Smooth muscle cell (in vitro differentiated cells): ENCODE data around the gene ENPP5. TPM values are rescaled to one million over a fixed set of nuclear protein-coding genes. Genes with fewer than 3 reads are reported as not detected.

ENCODE experiments used
- DNase-seq: peaks from one replicate; lab custom pipeline; 2025; ENCODE audit not compliant: unreplicated experiment; lab: John Stamatoyannopoulos, UW
- H2AFZ ChIP-seq: fragments of 200-600 bp; sonication (generic); 2 replicates; pipeline ENCODE4 v1.6.0; 2016; ENCODE audit warnings: antibody characterized with exemption, low read depth, mild to moderate bottlenecking
- H3F3A ChIP-seq: fragments of 200-600 bp; sonication (generic); 2 replicates; pipeline ENCODE4 v1.6.0; 2017; ENCODE audit warnings: antibody characterized with exemption, low read depth
- H3K27ac ChIP-seq: fragments of 200-600 bp; sonication (generic); 2 replicates; pipeline ENCODE4 v1.5.1; 2016; ENCODE audit warnings: low read depth, mild to moderate bottlenecking
- H3K27me3 ChIP-seq: fragments of 200-600 bp; sonication (generic); 2 replicates; pipeline ENCODE4 v1.6.1; 2016; ENCODE audit warnings: low read depth, mild to moderate bottlenecking
- H3K36me3 ChIP-seq: fragments of 200-600 bp; sonication (generic); 2 replicates; pipeline ENCODE4 v1.5.1; 2016; ENCODE audit warnings: low read depth
- H3K4me1 ChIP-seq: fragments of 200-600 bp; sonication (generic); 2 replicates; pipeline ENCODE4 v1.5.1; 2016; ENCODE audit warnings: low read depth
- H3K4me2 ChIP-seq: fragments of 200-600 bp; sonication (generic); 2 replicates; pipeline ENCODE4 v1.6.0; 2016; ENCODE audit warnings: mild to moderate bottlenecking
- H3K4me3 ChIP-seq: fragments of 200-600 bp; sonication (generic); 2 replicates; pipeline ENCODE4 v1.5.1; 2016; ENCODE audit warnings: mild to moderate bottlenecking
- H3K79me2 ChIP-seq: fragments of 200-600 bp; sonication (generic); 2 replicates; pipeline ENCODE4 v1.6.0; 2016; ENCODE audit warnings: low read depth, mild to moderate bottlenecking
- H3K9ac ChIP-seq: fragments of 200-600 bp; sonication (generic); 2 replicates; pipeline ENCODE4 v1.6.0; 2016; ENCODE audit warnings: low read depth
- H3K9me3 ChIP-seq: fragments of 200-600 bp; sonication (generic); replicated peaks from 2 replicates; pipeline ENCODE4 v1.5.1; 2016; ENCODE audit warnings: low read depth
- H4K20me1 ChIP-seq: fragments of 200-600 bp; sonication (generic); 2 replicates; pipeline ENCODE4 v1.6.0; 2016; ENCODE audit warnings: low read depth
- WGBS: methylation state at CpG from one replicate; pipeline ENCODE4 v1.1.7; 2016; ENCODE audit warnings: low lambda C conversion rate; 5-methylcytosine and 5-hydroxymethylcytosine counted together
- polyA plus RNA-seq: library from polyadenylated mRNA; unstranded; fragments of >200 nt; fragmentation: Nextera tagmentation; extraction: Ambion mirVana; gene quantifications from 2 replicates; pipeline ENCODE4 v1.2.1, GENCODE V29; 2016
- total RNA-seq: library from RNA; depleted of rRNA; stranded (reverse); fragments of >200 nt; gene quantifications from 2 replicates; pipeline ENCODE4 v1.2.3, GENCODE V29; 2014
- TF ChIP-seq, protein P1 (sequence below): fragments of 200-600 bp; sonication (generic); IDR thresholded peaks from 2 replicates; pipeline ENCODE4 v1.5.1; 2017; ENCODE audit warnings: borderline replicate concordance, mild to moderate bottlenecking, antibody characterized with exemption; ENCODE audit not compliant: insufficient read depth, poor library complexity, severe bottlenecking

The ENPP5 gene
- total and polyA plus RNA-seq, 2 experiments from 2014 or later, result 0.16 to 1.1 TPM

GRCh38 chr6:46217671-46218131 lies 46.9 kb upstream of the ENPP5 start:
- TF ChIP-seq, protein P1, sequence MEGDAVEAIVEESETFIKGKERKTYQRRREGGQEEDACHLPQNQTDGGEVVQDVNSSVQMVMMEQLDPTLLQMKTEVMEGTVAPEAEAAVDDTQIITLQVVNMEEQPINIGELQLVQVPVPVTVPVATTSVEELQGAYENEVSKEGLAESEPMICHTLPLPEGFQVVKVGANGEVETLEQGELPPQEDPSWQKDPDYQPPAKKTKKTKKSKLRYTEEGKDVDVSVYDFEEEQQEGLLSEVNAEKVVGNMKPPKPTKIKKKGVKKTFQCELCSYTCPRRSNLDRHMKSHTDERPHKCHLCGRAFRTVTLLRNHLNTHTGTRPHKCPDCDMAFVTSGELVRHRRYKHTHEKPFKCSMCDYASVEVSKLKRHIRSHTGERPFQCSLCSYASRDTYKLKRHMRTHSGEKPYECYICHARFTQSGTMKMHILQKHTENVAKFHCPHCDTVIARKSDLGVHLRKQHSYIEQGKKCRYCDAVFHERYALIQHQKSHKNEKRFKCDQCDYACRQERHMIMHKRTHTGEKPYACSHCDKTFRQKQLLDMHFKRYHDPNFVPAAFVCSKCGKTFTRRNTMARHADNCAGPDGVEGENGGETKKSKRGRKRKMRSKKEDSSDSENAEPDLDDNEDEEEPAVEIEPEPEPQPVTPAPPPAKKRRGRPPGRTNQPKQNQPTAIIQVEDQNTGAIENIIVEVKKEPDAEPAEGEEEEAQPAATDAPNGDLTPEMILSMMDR, result no peak
- Histone ChIP-seq H4K20me1 (no peaks in the 10 kb centered on the region), H3K4me1 (no peaks in the 10 kb centered on the region), H3K27me3 (no peaks in the 10 kb centered on the region), H3K79me2 (no peaks in the 10 kb centered on the region), H3K9ac (no peak overlapping the region), H3K9me3 (no peaks in the 10 kb centered on the region), H3K4me3 (no peak overlapping the region), H2AFZ (no peak overlapping the region), H3F3A (no peaks in the 10 kb centered on the region), H3K27ac (no peak overlapping the region), H3K4me2 (no peak overlapping the region), H3K36me3 (no peaks in the 10 kb centered on the region)
- DNase-seq, result no peak
- 86% methylated on average over 5 of the region's 5 CpGs for WGBS

GRCh38 chr6:46216879-46217278 lies 46.1 kb upstream of the ENPP5 start:
- Histone ChIP-seq H2AFZ (no peak overlapping the region), H3K27ac (no peak overlapping the region), H3K9me3 (no peaks in the 10 kb centered on the region), H3K4me1 (no peaks in the 10 kb centered on the region), H3K27me3 (no peaks in the 10 kb centered on the region), H3F3A (no peaks in the 10 kb centered on the region), H3K79me2 (no peaks in the 10 kb centered on the region), H4K20me1 (no peaks in the 10 kb centered on the region), H3K36me3 (no peaks in the 10 kb centered on the region), H3K9ac (no peak overlapping the region), H3K4me2 (no peak overlapping the region), H3K4me3 (no peak overlapping the region)
- no peak for DNase-seq
- TF ChIP-seq, protein P1, result no peak
- 78% methylated on average over 2 of the region's 2 CpGs for WGBS

- H3K27ac ChIP-seq, result no peak overlapping the region
- TF ChIP-seq, protein P1, result no peak
- no peak for DNase-seq
- H3K36me3 ChIP-seq, result no peaks in the 10 kb centered on the region
- no peak overlapping the region for H3K9ac ChIP-seq
- 83% methylated on average over 4 of the region's 4 CpGs for WGBS
- H3F3A ChIP-seq, result no peaks in the 10 kb centered on the region
- no peaks in the 10 kb centered on the region for H4K20me1 ChIP-seq
- H3K9me3 ChIP-seq, result no peaks in the 10 kb centered on the region
- H3K4me1 ChIP-seq, result no peaks in the 10 kb centered on the region
- no peaks in the 10 kb centered on the region for H3K79me2 ChIP-seq
- H2AFZ ChIP-seq, result no peak overlapping the region
- no peaks in the 10 kb centered on the region for H3K27me3 ChIP-seq
- no peak overlapping the region for H3K4me2 ChIP-seq
- H3K4me3 ChIP-seq, result no peak overlapping the region
Measured at GRCh38 chr6:46215777-46216176, 45.0 kb upstream of the ENPP5 start.

- 67% methylated on average over 6 of the region's 6 CpGs for WGBS
- TF ChIP-seq, protein P1, result no peak
- Histone ChIP-seq H3K9me3 (no peaks in the 10 kb centered on the region), H3K9ac (no peak overlapping the region), H3K4me3 (no peak overlapping the region), H4K20me1 (no peaks in the 10 kb centered on the region), H3K36me3 (no peaks in the 10 kb centered on the region), H3K79me2 (no peaks in the 10 kb centered on the region), H3K27me3 (no peaks in the 10 kb centered on the region), H3K4me1 (no peaks in the 10 kb centered on the region), H3F3A (no peaks in the 10 kb centered on the region), H3K4me2 (no peak overlapping the region), H2AFZ (no peak overlapping the region), H3K27ac (no peak overlapping the region)
- DNase-seq, result no peak
Measured at GRCh38 chr6:46215213-46215612, 44.4 kb upstream of the ENPP5 start.
